Measurements from ENCODE around the gene GALNTL6.

The GALNTL6 gene

GRCh38 chr4:173056710-173057109 lies 1243.5 kb downstream of the GALNTL6 start:
- no peak for DNase-seq (ENCODE audit: insufficient read length, low spot score)
- FAIRE-seq, result no peak
- TF ChIP-seq CTCF (IDR thresholded peaks at IDR 0.05; ENCODE audit: insufficient read depth, missing control alignments), result no peak

GRCh38 chr4:173057442-173057841 lies 1244.2 kb downstream of the GALNTL6 start:
- no peak for TF ChIP-seq CTCF (IDR thresholded peaks at IDR 0.05; ENCODE audit: insufficient read depth, missing control alignments)
- FAIRE-seq (no peak), DNase-seq (ENCODE audit: insufficient read length, low spot score) (no peak)

- no peak for DNase-seq (ENCODE audit: insufficient read length, low spot score)
- no peak for TF ChIP-seq CTCF (IDR thresholded peaks at IDR 0.05; ENCODE audit: insufficient read depth, missing control alignments)
- no peak for FAIRE-seq
Measured at GRCh38 chr4:173057901-173058300, 1244.7 kb downstream of the GALNTL6 start.

GRCh38 chr4:173061160-173061559 lies 1248.0 kb downstream of the GALNTL6 start:
- DNase-seq (ENCODE audit: insufficient read length, low spot score) (no peak), FAIRE-seq (no peak)
- TF ChIP-seq CTCF (IDR thresholded peaks at IDR 0.05; ENCODE audit: insufficient read depth, missing control alignments), result no peak

GRCh38 chr4:173073939-173074500 lies 1260.8 kb downstream of the GALNTL6 start:
- TF ChIP-seq CTCF (IDR thresholded peaks at IDR 0.05; ENCODE audit: insufficient read depth, missing control alignments), result no peak
- DNase-seq (ENCODE audit: insufficient read length, low spot score), result no peak
- FAIRE-seq, result no peak

- no peak for TF ChIP-seq CTCF (IDR thresholded peaks at IDR 0.05; ENCODE audit: insufficient read depth, missing control alignments)
- FAIRE-seq, result no peak
- DNase-seq (ENCODE audit: insufficient read length, low spot score), result no peak
Measured at GRCh38 chr4:173074501-173074946, 1261.3 kb downstream of the GALNTL6 start.

GRCh38 chr4:173076903-173077634 lies 1263.9 kb downstream of the GALNTL6 start:
- DNase-seq (ENCODE audit: insufficient read length, low spot score) (no peak), FAIRE-seq (no peak)
- TF ChIP-seq CTCF (IDR thresholded peaks at IDR 0.05; ENCODE audit: insufficient read depth, missing control alignments), result no peak

Data from D721Med (cell line).